C4-2B (cell line): ENCODE measurements around the gene RNF167.

Experiments
- CTCF ChIP-seq: fragments of 450-650 bp; conservative IDR thresholded peaks from 2 replicates; pipeline ENCODE4 v1.5.1; 2017; ENCODE audit warnings: mild to moderate bottlenecking
- ZFX ChIP-seq: fragments of 450-650 bp; IDR thresholded peaks from 2 replicates; pipeline ENCODE4 v1.6.1; 2017

- TF ChIP-seq ZFX (no peak), CTCF (no peak)
Observed at GRCh38 chr17:4896332-4897197, 43.5 kb upstream of the RNF167 start.
